Measurements from ENCODE around the gene PRDM12.

PRDM12 gene

DNA sequence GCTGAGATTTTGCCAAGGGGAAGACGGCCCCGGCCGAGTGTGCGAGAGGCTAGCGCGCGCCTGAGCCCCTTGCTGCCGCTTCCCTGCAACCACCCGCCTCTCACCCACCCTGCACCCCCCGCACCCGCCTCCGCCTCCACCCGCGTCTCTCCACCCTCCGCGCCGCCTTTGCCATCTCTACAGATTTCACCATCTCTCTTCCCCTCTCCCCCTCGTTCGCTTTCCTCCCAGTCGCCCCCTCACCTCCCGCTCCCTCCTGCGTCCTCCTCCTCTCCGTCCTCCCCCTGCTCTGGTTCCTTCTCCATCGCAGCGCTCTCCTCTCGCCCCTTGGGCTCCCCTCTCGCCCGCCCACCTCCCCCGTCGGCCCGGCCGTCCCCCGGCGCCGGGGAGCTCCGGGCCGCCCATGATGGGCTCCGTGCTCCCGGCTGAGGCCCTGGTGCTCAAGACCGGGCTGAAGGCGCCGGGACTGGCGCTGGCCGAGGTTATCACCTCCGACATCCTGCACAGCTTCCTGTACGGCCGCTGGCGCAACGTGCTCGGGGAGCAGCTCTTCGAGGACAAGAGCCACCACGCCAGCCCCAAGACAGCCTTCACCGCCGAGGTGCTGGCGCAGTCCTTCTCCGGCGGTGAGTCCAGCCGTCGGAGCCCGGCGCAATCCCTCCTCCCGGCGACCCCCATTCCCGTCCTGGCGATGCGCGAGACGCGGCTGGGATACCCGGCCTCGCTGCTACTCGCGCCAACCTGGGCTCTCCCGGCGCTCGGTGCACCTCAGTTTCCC lies at the start of gene PRDM12:
Gene PRDM12 (plus strand): TSS at position 344 of the 778 bp plus-strand sequence. CDS start 60 bp downstream, at position 404.
- DNase-seq (ENCODE audit: low spot score) = no peak

DNA sequence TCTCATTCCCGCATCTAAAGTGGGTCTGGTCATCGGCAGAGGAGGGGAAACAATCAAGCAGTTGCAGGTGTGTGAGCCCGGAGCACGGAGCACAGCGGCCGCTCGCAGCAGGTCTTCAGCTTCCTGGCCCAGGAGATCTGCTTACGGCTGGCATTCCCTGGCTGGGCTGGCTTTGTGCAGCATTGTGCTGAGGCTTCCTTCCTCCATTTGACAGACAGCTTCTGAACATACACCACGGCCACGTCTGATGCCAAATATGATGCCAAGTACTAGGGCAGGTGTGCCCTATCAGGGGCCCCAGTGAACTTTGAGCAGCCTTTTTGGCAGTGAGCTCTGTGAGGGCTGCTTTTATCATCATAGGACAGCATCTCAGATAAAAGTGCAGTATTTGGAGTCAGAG lies 47.9 kb upstream of the PRDM12 start:
- DNase-seq (ENCODE audit: low spot score) = no peak

DNA sequence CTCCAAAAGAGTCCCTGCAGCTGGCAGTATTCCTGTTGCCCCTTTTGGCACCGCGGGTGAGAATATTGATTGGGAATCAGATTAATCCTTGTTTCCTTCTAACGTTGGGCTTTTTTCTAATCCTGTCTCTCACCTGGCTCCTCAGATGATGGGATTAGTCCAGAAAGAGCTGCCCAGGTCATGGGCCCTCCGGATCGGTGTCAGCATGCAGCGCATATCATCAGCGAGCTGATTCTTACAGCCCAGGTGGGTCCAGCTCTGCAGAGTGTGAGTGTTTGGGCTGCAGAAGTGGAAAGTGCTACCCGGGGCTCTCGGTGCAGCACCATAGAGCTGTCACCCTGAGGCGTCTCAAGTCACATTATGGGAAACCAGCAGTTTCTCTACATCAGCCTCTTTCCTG lies 40.9 kb upstream of the PRDM12 start:
- no peak for DNase-seq (ENCODE audit: low spot score)

DNA sequence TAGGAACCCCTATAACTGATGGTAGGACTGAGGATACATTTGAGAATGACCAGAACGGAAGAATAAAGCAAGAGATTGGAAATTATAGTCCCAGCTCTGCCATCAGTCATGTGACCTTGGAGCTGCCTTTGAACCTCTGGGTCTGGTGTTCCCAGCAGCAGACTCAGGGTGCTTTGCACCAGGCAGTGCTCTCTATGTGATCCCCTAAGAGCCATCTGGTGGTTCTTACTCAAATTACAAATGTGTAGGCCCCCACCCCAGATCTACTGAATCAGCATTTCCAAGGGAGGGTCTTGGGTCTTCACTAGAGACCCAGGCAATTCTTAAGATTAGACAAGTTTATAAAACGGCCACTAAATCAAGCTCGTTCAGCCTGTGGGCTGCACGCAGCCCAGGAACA lies 40.2 kb upstream of the PRDM12 start:
- DNase-seq (ENCODE audit: low spot score) = no peak

DNA sequence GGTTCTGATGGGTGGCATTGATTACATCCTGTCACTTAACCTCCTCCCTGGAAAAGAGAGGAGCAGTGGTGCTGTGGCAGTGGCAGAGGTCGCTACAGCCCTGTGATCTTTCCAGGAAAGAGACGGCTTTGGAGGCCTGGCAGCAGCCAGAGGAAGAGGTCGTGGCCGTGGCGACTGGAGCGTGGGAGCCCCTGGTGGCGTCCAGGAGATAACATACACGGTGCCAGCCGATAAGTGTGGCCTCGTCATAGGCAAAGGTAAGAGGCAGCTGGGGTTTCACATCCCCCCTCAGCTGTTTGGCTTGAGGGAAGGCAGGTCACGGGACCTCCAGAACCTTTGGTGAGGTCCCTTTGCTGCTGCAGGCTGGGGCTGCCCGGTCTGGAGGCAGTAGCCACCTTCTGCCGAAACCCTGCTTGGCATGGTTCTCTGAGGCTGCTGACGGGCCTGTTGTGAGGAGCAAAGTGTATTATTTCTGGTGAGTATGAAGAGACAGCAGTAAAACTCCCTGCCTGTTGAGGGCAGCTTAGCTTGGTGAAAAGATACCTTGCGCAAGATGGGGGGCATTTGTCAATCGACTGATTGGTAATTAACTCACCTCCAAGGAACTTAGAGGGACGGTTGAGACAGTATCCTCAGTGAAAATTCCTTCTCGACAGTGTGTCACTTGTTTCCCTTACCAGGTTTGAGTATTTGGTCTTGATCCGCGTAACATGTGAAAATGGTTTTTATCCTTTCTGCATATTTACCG lies 38.0 kb upstream of the PRDM12 start:
- DNase-seq (ENCODE audit: low spot score) = no peak

DNA sequence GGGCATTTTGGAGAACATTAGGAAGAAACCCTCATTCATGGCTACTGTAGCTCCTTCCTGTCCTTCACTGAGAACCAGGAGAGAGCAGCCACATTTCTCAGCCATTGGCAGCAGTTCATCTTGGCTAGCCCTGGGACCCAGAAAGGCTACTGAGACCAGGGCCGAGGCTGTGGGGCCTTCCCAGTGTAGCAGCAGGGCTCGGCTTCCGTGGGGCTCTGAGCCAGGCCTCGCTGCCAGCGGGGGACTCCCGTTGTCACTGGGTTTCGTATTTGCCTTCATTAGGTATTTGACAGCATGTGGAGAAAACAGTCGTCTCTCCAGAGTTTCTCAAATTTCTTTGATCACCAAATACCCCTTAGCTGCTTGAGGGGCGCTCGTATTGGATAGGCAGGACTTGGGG lies 37.3 kb upstream of the PRDM12 start:
- DNase-seq (ENCODE audit: low spot score) = no peak

DNA sequence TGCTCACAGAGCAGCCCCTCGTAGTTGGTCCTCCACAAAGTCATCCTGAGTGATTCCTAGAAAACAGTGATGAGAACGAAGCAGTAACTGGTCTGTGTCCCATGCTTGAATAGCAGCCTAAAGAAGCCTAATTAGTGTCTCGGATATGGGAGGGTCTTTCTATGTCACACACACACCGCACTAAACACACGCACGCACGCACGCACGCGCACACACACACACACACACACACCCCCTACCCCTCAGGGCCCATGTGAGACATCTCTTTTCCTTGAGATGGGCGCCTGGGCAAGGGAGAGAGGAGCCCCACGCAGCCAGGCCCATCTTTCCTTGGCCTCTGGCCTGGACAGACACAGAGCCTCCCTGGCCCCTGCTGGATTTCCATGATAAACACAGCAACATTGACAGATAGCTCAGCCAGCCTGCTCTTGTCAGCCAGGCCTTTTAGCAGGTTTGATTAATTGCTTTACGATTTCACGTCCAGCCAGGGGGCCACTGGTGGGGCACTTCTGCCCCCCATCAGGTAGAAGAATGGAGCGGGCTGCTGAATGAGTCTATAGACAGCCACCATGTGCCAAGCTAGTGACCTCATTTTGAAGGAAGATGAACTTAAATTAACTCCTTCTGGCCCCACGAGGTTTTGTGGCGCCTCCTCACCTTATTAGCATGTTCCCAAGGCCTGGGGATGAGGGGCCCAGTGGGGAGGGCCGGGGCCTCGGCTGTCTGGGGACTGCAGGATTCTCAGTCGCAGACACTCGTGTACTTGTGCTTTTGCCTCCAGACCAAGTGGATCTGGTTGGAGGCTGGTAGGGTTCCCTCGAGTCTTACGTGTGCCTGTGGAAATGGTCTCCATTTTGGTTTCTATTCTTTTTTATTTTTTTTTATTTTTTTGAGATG lies 36.2 kb upstream of the PRDM12 start:
- DNase-seq (ENCODE audit: low spot score) = no peak

DNA sequence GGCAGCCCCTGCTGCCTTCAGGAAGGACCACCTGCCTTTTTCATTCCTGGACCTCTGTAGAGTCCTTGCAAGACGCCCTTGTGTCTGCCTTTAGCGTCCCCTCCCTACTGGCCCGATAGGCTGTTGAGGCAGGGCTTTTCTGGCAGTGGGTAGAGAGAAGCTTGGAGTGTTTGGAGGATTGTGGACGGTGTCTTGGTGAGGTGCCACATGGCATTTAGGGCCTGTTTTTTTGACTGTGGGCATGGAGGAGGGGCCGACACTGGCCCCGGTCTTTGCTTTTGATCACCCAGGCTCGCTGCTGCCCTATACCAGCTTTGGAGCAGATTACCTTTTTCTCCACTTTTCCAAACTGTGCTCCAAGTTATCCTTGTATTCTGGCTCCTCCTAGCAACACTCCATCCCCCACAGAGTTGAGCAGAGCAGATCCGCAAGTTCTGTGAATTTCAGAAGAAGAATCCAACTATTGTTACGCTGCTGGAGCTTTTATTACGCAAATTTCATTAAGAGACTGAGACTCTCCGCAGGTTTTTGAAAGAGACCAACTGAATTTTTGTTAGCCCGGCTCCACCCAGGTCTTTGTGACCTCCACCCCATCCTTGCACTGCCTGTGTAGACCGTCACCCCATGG lies 34.8 kb upstream of the PRDM12 start:
- DNase-seq (ENCODE audit: low spot score) = no peak

DNA sequence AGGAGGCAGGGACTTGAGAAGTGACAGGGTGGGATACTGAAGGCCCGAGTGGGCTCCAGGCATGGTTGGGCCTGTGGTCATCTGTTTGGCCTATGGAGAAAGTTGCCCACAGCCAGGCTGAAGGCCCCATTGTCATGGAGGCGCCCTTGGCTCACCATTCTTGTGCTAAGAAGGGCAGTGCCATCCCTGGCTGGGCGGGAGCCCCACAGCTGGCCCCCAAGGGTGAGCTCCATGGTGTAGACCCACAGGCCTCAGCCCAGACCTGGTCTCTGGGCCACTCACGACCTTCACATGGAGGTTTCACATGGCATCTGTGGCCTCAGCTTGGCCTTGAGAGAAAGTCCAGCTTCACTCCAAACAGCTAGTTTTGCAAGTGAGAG lies 34.3 kb upstream of the PRDM12 start:
- DNase-seq (ENCODE audit: low spot score) = no peak

DNA sequence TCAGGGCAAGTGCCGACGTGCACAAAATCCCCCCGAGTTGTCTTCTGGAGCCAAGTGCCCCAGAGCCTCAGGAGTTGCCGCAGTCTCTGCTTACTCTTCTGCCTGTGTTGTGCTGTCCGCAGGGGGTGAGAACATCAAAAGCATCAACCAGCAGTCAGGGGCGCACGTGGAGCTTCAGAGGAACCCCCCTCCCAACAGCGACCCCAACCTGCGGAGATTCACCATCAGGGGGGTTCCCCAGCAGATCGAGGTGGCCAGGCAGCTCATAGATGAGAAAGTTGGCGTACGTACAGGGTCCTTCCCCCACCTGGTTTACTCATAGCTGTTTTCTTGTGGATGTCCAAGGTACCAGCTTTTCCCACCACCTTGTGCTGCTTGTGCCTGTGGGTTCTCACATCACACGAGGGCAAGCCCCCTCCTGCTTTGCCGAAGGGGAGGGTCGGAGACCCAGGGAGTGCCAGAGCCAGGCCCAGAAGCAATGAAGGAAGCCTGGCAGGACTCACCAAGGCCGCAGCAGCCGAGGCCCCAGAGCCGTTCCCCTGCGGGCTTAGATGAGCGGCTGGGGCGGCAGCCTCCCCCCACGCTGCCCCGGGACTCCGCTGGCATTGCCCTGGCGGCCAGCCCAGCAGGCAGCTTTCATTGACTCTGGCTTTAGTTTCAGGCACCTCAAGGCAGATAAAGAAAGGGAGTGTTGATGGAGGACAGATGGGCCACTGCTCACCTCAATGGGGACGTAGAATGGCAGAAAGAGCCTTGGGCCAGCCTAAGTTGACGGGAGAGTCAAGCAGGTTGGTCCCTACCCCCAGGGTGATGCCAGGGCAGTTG lies 33.7 kb upstream of the PRDM12 start:
- no peak for DNase-seq (ENCODE audit: low spot score)

DNA sequence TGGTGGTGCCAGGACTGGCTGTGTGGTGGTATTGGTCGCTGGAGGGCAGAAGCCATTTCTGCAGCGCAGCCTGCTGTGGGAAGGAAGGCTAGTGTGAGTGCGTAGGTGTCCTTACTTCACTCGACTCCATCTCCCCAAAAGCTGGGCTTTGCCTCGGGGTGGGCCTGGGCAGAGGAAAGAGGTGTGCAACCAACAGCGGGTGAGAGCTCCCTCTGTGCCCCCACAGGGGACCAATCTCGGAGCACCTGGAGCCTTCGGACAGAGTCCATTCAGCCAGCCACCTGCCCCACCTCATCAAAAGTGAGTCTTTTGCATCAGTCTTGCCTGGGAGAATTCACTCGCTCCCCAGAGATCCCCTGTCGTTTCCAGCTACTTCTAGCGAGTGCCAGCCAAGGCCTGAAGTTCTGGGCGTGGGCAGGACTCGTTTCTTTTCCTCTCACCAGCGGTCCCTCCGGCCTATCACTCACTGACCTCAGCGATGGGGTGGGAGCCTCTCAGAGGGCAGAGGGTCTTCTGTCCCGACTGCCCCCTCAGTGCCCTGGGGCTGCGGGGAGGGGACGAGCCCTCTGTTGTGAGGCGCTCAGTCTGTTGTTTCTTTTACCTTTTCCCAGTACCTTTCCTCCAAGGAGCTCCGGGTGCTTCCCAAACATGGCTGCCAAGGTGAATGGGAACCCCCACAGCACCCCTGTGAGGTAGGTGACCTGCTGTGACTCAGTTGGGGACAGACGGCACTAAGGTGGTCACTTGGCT lies 32.9 kb upstream of the PRDM12 start:
- no peak for DNase-seq (ENCODE audit: low spot score)

DNA sequence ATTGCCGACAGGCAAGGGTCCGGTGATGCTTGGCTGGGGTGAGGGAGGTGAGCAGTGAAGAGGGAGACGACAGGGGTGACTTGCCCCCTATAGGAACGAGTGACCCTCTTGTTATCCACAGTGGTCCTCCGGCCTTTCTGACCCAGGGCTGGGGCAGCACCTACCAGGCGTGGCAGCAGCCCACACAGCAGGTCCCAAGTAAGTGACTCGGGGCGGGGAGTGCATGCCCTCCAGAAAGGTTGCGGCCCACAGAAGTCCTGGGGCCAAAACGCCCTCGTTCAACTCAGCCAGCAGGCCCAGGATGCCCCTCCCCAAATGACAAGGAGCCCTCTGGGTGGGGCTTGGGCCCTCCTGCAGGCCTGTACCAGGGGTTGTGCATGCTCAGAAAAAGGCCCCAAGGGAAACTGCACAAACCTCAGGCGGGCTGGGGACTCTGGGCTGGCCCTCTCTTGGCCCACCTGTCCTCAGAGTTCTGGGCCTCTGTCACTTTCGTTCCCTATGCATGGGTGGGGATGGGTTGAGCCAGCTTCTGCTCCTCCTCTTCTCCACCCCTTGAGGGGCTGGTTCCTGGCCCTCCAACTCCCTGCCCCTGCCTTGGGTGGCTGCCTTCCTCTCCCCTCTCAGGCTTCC lies 32.2 kb upstream of the PRDM12 start:
- DNase-seq (ENCODE audit: low spot score) = no peak

DNA sequence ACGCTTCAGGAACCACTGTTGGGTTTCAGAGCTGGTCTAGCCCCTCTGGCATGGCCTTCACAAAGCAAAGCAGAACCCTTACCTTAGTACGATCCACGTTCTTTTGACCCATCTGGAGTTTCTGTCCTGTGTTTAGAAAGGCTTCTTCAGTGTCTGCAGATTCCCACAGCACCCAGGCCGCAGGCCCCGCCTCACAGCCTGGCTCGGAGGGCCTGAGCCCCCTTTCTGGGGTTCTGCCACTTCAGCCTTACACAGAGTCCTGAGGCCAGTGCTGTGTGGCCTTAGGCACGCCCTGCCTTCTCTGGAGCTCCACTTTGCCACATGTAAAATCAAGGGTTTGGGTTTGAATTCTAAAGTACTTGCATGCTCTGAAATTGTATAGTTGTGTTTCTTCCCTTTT lies 31.6 kb upstream of the PRDM12 start:
- DNase-seq (ENCODE audit: low spot score) = no peak

DNA sequence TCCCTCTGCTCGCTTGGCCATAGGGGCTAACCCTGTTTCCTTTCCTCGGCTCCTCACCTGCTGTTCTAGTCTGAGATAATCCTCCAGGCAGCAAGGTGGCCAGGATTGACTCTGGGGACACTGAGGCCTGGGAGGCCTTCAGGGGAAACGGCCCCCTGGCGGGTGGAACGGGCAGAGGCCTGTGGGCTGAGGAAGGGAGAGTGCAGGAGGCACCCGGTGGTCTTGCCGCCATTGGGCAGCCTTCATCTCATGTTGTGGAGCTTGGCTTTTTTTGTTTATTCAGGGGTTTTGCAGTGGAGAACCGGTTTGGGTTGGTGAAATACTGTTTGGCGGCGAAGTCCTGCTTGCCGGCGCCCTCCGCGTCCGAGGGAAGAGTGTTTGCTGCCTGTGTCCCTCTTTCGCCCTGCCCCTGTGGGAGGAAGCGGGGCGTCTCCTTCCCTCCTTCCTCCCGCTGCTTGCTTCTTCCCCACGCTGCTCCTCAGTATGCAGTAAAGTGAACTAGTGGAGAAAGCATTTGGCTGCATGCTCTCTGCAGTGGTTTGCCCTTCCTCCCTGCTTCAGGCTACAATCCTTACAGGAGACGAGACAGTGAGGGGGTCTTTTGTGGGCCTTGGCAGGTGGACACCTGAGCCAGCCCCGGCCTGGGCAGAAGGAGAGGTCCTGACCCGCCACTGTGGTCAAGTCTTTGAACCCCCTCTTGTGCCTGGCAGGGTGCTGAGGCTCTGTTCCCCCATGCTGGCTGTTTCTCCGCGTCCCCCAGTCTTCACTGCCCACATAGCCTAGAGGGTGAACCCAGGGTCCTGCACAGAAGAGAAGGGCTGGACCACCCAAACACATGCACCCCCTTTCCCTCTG lies 30.8 kb upstream of the PRDM12 start:
- DNase-seq (ENCODE audit: low spot score) = no peak

DNA sequence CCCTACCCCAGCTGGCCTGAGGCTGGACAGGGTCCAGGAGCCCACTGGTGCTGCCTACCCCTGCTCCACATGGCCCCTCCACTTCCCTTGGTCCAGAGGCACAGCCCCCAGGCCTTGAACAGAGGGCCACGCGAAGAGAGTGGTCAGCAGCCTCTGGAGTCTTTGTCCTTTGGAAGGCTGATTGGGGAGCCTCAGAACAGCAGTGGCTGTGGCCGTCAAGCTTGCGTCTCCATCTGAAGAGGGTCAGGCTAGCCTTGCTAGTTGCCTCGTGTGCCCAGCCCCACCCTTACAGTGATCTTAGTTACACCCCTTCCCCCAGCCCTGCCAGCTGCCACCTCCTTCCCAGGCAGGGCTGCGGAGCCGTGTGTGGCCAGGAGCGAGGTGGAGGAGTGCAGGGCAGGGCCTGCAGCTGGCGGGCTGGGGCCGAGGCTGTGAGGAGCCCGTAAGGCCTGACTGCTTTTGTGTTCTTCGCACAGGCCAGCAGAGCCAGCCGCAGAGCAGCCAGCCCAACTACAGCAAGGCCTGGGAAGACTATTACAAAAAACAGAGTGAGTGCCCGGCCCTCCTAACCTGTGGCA lies 30.1 kb upstream of the PRDM12 start:
- no peak for DNase-seq (ENCODE audit: low spot score)

DNA sequence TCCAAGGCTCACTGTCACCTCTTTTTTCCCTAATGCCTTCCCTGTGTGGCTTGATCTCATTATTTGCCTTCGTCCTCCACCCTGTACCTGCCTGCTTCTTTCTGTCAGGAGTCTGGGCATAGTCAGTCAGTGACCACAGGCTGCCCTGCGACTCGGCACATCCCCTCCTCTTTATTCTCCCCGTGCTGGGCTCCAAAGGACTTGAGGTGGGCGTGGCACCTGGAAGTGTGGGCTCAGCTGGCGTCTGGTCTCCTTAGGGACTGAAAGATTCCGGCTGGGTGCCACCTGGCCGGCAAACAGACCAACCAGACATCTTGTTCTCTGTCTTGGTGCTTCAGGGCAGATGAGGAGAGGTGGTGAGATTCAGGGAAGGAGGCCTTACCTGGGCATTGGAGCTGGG lies 29.6 kb upstream of the PRDM12 start:
- DNase-seq (ENCODE audit: low spot score) = no peak

DNA sequence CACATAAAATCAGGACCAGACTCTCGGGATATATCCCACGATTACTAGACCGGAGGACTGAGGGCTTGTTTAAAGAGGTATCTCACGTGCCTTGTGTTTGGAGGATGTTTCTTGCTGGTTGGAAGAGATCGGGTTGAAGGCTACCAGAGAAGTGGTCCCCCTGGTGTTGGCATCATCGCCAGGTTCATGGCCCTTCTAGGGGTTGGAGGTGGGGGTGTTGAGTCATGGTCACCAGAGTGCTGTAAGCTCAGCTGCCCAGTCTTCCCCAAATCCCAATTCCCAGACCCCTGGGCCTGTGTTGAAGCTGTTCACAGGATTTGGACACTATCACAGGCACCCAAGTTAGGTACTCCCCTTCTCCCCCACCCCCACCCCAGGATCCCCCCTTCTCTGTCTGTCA lies 29.1 kb upstream of the PRDM12 start:
- DNase-seq (ENCODE audit: low spot score) = no peak

DNA sequence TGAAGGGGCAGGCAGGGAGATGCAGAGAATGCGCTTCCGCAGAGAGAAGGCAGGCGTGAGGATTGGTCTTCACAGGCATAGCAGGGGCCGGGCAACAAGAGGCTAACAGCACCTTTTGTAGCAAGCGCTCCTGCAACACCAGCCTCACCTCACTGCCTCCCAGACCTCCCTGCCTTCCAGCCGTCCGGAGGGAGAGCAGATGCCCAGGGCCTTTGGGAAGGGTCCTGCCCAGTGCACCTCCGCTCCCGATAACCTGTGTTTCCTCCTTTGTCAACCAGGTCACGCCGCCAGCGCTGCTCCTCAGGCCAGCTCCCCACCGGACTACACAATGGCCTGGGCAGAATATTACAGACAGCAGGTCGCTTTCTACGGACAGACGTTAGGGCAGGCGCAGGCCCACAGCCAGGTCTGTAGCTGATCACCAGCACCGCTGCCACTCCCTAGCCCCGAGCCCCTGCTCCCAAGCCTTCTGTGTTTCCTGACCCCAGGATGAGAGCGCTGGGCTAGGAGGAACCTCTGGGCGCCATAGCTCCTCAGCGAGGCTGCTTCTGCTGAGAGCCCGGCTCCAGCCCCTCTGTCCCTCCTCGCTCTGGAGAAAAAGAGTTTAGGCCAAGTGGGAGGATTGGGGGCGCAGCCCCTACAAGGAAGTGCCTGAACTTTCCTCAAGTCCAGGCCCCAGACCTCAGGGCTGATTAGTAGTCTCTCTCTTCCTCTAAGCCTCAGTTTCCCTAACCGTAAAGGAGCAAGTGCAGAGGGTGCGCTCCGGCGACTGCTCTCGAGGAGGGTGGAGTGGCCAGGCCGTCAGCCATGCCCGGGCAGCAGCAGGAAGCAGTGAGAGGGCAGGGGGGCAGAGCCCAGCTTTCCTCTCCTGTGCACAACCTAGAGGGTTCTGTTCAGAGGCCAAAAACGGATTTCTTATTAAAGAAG lies 28.4 kb upstream of the PRDM12 start:
- DNase-seq (ENCODE audit: low spot score) = no peak
